ENCODE measurements around the gene KRT20. TPM values are rescaled to one million over a fixed set of nuclear protein-coding genes. Genes with fewer than 3 reads are reported as not detected.

Gene KRT20
- total RNA-seq, 6 experiments from 2014 or later = not detected

- H3K27ac Mint-ChIP-seq = no peak overlapping the region
- H3K9me3 Mint-ChIP-seq = no peaks in the 10 kb centered on the region
- H3K36me3 Mint-ChIP-seq (ENCODE audit: low read depth) = no peaks in the 10 kb centered on the region
- no peak for DNase-seq
- TF ChIP-seq CTCF (IDR thresholded peaks at IDR 0.05) = no peak
- H3K4me3 Mint-ChIP-seq = no peak overlapping the region
- H3K4me1 Mint-ChIP-seq (ENCODE audit: low read depth) = no peaks in the 10 kb centered on the region
- H3K27me3 Mint-ChIP-seq (ENCODE audit: insufficient read depth) = peaks cover 17% of the 10 kb centered on the region
Observed at GRCh38 chr17:40843242-40843641, 41.8 kb downstream of the KRT20 start.

- Mint-ChIP-seq H3K4me3 (no peak overlapping the region), H3K9me3 (no peaks in the 10 kb centered on the region), H3K27me3 (ENCODE audit: insufficient read depth) (peaks cover 17% of the 10 kb centered on the region), H3K27ac (no peak overlapping the region), H3K4me1 (ENCODE audit: low read depth) (no peaks in the 10 kb centered on the region), H3K36me3 (ENCODE audit: low read depth) (no peaks in the 10 kb centered on the region)
- DNase-seq = no peak
- no peak for TF ChIP-seq CTCF (IDR thresholded peaks at IDR 0.05)
Observed at GRCh38 chr17:40841246-40841645, 43.8 kb downstream of the KRT20 start.

GRCh38 chr17:40839194-40839593 is 45.8 kb downstream of the KRT20 start:
- no peak for DNase-seq
- Mint-ChIP-seq H3K36me3 (ENCODE audit: low read depth) (peaks cover 12% of the 10 kb centered on the region), H3K4me1 (ENCODE audit: low read depth) (no peaks in the 10 kb centered on the region), H3K27me3 (ENCODE audit: insufficient read depth) (peaks cover 6% of the 10 kb centered on the region), H3K4me3 (no peak overlapping the region), H3K9me3 (no peaks in the 10 kb centered on the region), H3K27ac (no peak overlapping the region)
- TF ChIP-seq CTCF (IDR thresholded peaks at IDR 0.05) = no peak

- H3K9me3 Mint-ChIP-seq = no peaks in the 10 kb centered on the region
- no peaks in the 10 kb centered on the region for H3K27me3 Mint-ChIP-seq (ENCODE audit: insufficient read depth)
- H3K4me3 Mint-ChIP-seq = no peak overlapping the region
- no peak for DNase-seq
- TF ChIP-seq CTCF (IDR thresholded peaks at IDR 0.05) = no peak
- no peaks in the 10 kb centered on the region for H3K4me1 Mint-ChIP-seq (ENCODE audit: low read depth)
- no peak overlapping the region for H3K27ac Mint-ChIP-seq
- H3K36me3 Mint-ChIP-seq (ENCODE audit: low read depth) = peaks cover 12% of the 10 kb centered on the region
Observed at GRCh38 chr17:40836020-40836419, 49.0 kb downstream of the KRT20 start.

GRCh38 chr17:40833882-40834281 is 51.2 kb downstream of the KRT20 start:
- TF ChIP-seq CTCF (IDR thresholded peaks at IDR 0.05) = no peak
- H3K27me3 Mint-ChIP-seq (ENCODE audit: insufficient read depth) = no peaks in the 10 kb centered on the region
- H3K36me3 Mint-ChIP-seq (ENCODE audit: low read depth) = peaks cover 12% of the 10 kb centered on the region
- DNase-seq = no peak
- no peak overlapping the region for H3K27ac Mint-ChIP-seq
- H3K4me3 Mint-ChIP-seq = no peak overlapping the region
- no peaks in the 10 kb centered on the region for H3K4me1 Mint-ChIP-seq (ENCODE audit: low read depth)
- H3K9me3 Mint-ChIP-seq = no peaks in the 10 kb centered on the region

GRCh38 chr17:40832840-40833239 is 52.2 kb downstream of the KRT20 start:
- H3K4me1 Mint-ChIP-seq (ENCODE audit: low read depth) = 0 out of 2 replicates have a peak, but pooled peaks cover 2% of the 10 kb centered on the region
- no peak overlapping the region for H3K4me3 Mint-ChIP-seq
- no peaks in the 10 kb centered on the region for H3K9me3 Mint-ChIP-seq
- no peak overlapping the region for H3K27ac Mint-ChIP-seq
- H3K27me3 Mint-ChIP-seq (ENCODE audit: insufficient read depth) = no peaks in the 10 kb centered on the region
- no peak for TF ChIP-seq CTCF (IDR thresholded peaks at IDR 0.05)
- DNase-seq = no peak
- H3K36me3 Mint-ChIP-seq (ENCODE audit: low read depth) = peaks cover 12% of the 10 kb centered on the region

Measured in HFFc6 (cell line).